DND-41 (cell line): ENCODE data around the gene FEZ2.

Source experiments
- ATAC-seq: fragments of 200-7000 bp; cut with Tn5 transposase; 3 replicates; pipeline ENCODE4 v1.9.1; 2021; ENCODE audit warnings: low read depth; ENCODE audit not compliant: insufficient read depth
- DNase-seq: peaks from one replicate; pipeline ENCODE4 v3.0.0-alpha.2; 2020
- H2AFZ ChIP-seq: 2 replicates; pipeline ENCODE4 v1.6.0; 2012; ENCODE audit warnings: low read depth, low read length
- H3K27ac ChIP-seq: 2 replicates; pipeline ENCODE4 v1.5.1; 2012; ENCODE audit warnings: low read length, inconsistent platforms
- H3K27me3 ChIP-seq: fragments of 200-600 bp; sonication (generic); 2 replicates; pipeline ENCODE4 v1.6.0; 2012; ENCODE audit warnings: low read length, mild to moderate bottlenecking, inconsistent platforms; ENCODE audit not compliant: insufficient read depth, poor library complexity
- H3K36me3 ChIP-seq: 2 replicates; pipeline ENCODE4 v1.5.1; 2012; ENCODE audit warnings: low read length, inconsistent platforms; ENCODE audit not compliant: insufficient read depth
- H3K4me1 ChIP-seq: 2 replicates; pipeline ENCODE4 v1.5.1; 2012; ENCODE audit warnings: mild to moderate bottlenecking, low read length; ENCODE audit not compliant: insufficient read depth
- H3K4me2 ChIP-seq: 2 replicates; pipeline ENCODE4 v1.6.0; 2012; ENCODE audit warnings: mild to moderate bottlenecking, moderate library complexity, low read length, inconsistent platforms; ENCODE audit not compliant: insufficient read depth
- H3K4me3 ChIP-seq, 2 experiments: fragments of 200-600 bp in 1 of 2; shearing (Covaris generic) in 1 of 2; 2 replicates each; pipeline ENCODE4 v1.5.1; 2012 to 2016; ENCODE audit warnings: inconsistent platforms in 2 of 2, low read length in 2 of 2, mild to moderate bottlenecking in 2 of 2, low read depth in 1 of 2, moderate library complexity in 1 of 2
- H3K79me2 ChIP-seq: 2 replicates; pipeline ENCODE4 v1.6.0; 2012; ENCODE audit warnings: low read length, inconsistent platforms; ENCODE audit not compliant: insufficient read depth
- H3K9ac ChIP-seq: 2 replicates; pipeline ENCODE4 v1.6.0; 2012; ENCODE audit warnings: low read depth, mild to moderate bottlenecking, inconsistent platforms, low read length, moderate library complexity
- H3K9me3 ChIP-seq: 2 replicates; pipeline ENCODE4 v1.5.1; 2012; ENCODE audit warnings: low read length, moderate library complexity, mild to moderate bottlenecking, inconsistent platforms; ENCODE audit not compliant: insufficient read depth, severe bottlenecking
- H4K20me1 ChIP-seq: 2 replicates; pipeline ENCODE4 v1.6.0; 2012; ENCODE audit warnings: low read length; ENCODE audit not compliant: insufficient read depth
- EZH2 ChIP-seq: IDR thresholded peaks from 3 replicates; pipeline ENCODE4 v1.6.1; 2012; ENCODE audit warnings: borderline replicate concordance, low read depth, mild to moderate bottlenecking, moderate library complexity, low read length, inconsistent platforms; ENCODE audit not compliant: severe bottlenecking
- TF ChIP-seq, protein P1 (sequence below): IDR thresholded peaks from 2 replicates; pipeline ENCODE4 v1.5.1; 2012; ENCODE audit warnings: borderline replicate concordance, low read length, moderate library complexity, mild to moderate bottlenecking; ENCODE audit not compliant: poor library complexity, severe bottlenecking; ENCODE audit errors: extremely low read depth

FEZ2 gene

DNA sequence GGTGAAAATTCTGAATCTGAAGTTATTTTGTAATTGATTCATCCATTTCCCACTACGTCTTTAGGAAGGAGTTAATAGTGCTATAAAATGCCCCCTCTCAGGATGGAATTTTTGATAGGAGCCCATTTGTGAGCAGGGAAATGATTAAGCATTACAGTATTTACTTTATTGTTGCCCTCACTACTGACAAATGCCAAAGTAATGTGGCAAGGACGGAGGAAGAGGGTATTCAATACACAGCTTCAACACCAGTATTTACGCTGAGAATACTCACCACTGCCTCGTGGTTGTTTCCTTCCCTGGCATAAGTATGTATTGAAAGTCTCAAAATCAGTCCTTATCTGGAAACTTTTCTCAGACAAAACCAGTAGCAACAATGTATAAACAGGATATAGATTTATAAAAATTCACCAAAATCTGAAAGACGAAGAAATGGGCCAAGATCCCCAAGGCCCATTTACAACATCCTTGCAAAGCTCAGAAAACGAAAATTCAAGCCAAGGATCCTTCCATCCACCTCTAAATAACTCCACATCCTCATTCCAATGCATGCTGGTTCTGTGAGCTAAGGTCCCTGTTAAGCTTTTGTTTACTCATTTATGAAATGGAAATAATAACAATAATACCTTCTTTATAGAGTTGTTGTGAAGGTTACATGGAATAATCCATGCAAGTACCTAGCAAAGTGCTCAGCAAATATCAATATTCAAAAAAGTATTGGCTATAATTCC lies 29.3 kb downstream of the FEZ2 start:
- no peak for DNase-seq
- TF ChIP-seq, protein P1, sequence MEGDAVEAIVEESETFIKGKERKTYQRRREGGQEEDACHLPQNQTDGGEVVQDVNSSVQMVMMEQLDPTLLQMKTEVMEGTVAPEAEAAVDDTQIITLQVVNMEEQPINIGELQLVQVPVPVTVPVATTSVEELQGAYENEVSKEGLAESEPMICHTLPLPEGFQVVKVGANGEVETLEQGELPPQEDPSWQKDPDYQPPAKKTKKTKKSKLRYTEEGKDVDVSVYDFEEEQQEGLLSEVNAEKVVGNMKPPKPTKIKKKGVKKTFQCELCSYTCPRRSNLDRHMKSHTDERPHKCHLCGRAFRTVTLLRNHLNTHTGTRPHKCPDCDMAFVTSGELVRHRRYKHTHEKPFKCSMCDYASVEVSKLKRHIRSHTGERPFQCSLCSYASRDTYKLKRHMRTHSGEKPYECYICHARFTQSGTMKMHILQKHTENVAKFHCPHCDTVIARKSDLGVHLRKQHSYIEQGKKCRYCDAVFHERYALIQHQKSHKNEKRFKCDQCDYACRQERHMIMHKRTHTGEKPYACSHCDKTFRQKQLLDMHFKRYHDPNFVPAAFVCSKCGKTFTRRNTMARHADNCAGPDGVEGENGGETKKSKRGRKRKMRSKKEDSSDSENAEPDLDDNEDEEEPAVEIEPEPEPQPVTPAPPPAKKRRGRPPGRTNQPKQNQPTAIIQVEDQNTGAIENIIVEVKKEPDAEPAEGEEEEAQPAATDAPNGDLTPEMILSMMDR, result no peak
- TF ChIP-seq EZH2, result no peak
- peaks cover 32% of the 10 kb centered on the region for H3K36me3 ChIP-seq
- H4K20me1 ChIP-seq, result no peaks in the 10 kb centered on the region
- no peaks in the 10 kb centered on the region for H3K9me3 ChIP-seq
- no peak overlapping the region for H3K9ac ChIP-seq
- no peaks in the 10 kb centered on the region for H3K27me3 ChIP-seq
- H3K4me3 ChIP-seq, result no peak overlapping the region
- H3K4me2 ChIP-seq, result no peak overlapping the region
- H3K27ac ChIP-seq, result no peak overlapping the region
- H2AFZ ChIP-seq, result no peak overlapping the region
- ATAC-seq, result no peak
- H3K4me1 ChIP-seq, result no peaks in the 10 kb centered on the region
- no peaks in the 10 kb centered on the region for H3K79me2 ChIP-seq

DNA sequence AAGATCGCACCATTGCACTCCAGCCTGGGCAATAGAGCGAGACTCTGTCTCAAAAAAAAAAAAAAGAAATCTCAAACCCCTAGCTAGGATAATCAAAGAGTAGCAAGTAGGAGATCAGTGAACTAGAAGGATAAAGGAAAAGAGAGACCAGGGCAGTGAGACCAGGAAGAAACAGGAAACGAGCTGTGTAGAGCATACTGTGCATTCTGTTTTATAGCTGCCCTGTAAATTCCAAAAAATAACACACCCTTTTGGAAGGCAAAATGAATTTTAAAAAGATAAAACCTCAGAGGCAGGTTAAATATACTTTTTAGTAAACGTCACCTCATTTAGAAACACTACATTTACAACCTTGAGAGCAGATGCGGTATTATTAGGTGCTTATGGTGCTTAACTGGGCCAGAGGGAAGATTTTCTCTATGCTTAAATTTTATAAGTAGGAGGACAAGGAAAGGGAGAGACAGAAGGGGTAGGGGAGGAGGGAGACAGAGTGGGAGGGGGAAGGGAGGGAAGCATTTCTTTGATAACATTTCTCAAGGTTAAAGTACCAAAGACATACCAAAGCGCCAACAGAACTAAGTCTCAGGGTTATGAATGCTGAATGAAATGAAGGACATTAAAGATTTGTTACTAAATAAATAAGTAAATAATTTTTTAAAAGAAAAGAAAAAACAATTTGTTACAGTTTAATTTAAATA lies 30.1 kb downstream of the FEZ2 start:
- Histone ChIP-seq H3K27me3 (no peaks in the 10 kb centered on the region), H3K4me1 (no peaks in the 10 kb centered on the region), H3K4me3 (no peak overlapping the region), H3K9ac (no peak overlapping the region), H3K79me2 (no peaks in the 10 kb centered on the region), H3K4me2 (no peak overlapping the region), H4K20me1 (no peaks in the 10 kb centered on the region), H3K9me3 (no peaks in the 10 kb centered on the region), H2AFZ (no peak overlapping the region), H3K36me3 (peaks cover 25% of the 10 kb centered on the region), H3K27ac (no peak overlapping the region)
- ATAC-seq (no peak), DNase-seq (no peak)
- TF ChIP-seq, protein P1, result no peak
- no peak for TF ChIP-seq EZH2

DNA sequence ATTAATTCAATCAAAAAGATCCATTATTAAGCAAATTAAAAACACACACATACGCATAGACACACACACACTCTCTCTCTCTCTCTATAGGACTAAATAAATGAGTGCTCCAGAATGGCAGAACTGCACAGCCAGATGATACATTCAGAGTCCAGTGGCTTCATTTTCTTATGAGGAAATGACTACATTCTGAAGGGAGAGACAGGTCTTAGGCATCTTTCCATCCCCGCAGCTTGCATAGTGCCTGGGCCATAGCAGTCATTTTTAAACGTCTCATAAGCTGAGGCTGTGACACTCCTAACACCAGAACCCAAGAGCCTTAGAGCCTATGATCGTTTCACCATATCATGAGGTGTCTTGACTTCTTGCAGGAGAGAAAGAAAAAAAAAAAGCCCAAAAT lies 31.1 kb downstream of the FEZ2 start:
- H3K79me2 ChIP-seq, result no peaks in the 10 kb centered on the region
- no peak overlapping the region for H3K4me2 ChIP-seq
- no peak overlapping the region for H3K27ac ChIP-seq
- no peaks in the 10 kb centered on the region for H4K20me1 ChIP-seq
- H3K36me3 ChIP-seq, result peaks cover 21% of the 10 kb centered on the region; the same call in 1 of the 2 replicates
- no peak for TF ChIP-seq EZH2
- TF ChIP-seq, protein P1, result no peak
- ATAC-seq, result no peak
- no peak overlapping the region for H3K4me3 ChIP-seq
- no peaks in the 10 kb centered on the region for H3K9me3 ChIP-seq
- DNase-seq, result no peak
- H2AFZ ChIP-seq, result no peak overlapping the region
- H3K9ac ChIP-seq, result no peak overlapping the region
- H3K4me1 ChIP-seq, result no peaks in the 10 kb centered on the region
- H3K27me3 ChIP-seq, result no peaks in the 10 kb centered on the region
